H1 (cell line): ENCODE measurements around the gene RAB30. TPM values are rescaled to one million over a fixed set of nuclear protein-coding genes. Genes with fewer than 3 reads are reported as not detected.
A peak's percentile ranks its signal among the peaks of the same experiment; 100 is the strongest.

ENCODE experiments used
- CTCF ChIA-PET: fragments of 300-600 bp; sonication (Branson Sonifier 250); formaldehyde crosslinking; loops from one replicate; lab custom pipeline; 2021; ENCODE audit not compliant: partially characterized antibody; lab: Charles Lee
- POLR2A ChIA-PET: fragments of 300-600 bp; sonication (Branson Sonifier 250); formaldehyde crosslinking; loops from one replicate; lab custom pipeline; 2021; ENCODE audit warnings: inconsistent platforms; ENCODE audit not compliant: partially characterized antibody; lab: Charles Lee
- DNase-seq, 2 experiments: peaks; one replicate each; pipeline versions ENCODE4 v3.0.0 to v3.0.0-alpha.2; 2010 to 2022; ENCODE audit warnings: low spot score in 2 of 2, low read depth in 1 of 2, mixed read lengths in 1 of 2
- FAIRE-seq: peaks from 2 replicates; lab custom pipeline; 2011; peaks lifted over from hg19 to GRCh38; lab: Jason Lieb, UNC
- H2AFZ ChIP-seq: 2 replicates; pipeline ENCODE4 v1.8.1; 2012; ENCODE audit warnings: low read length, inconsistent platforms
- H2AK5ac ChIP-seq: 2 replicates; pipeline ENCODE4 v1.6.1; 2013; ENCODE audit warnings: low read depth, low read length
- H2BK120ac ChIP-seq: replicated peaks from 2 replicates; pipeline ENCODE3; 2013; ENCODE audit warnings: low read depth, low read length, inconsistent platforms
- H2BK12ac ChIP-seq: 2 replicates; pipeline ENCODE4 v1.6.1; 2013; ENCODE audit warnings: low read depth, low read length
- H2BK15ac ChIP-seq: 2 replicates; pipeline ENCODE4 v1.6.1; 2013; ENCODE audit warnings: low read length
- H2BK20ac ChIP-seq: 2 replicates; pipeline ENCODE4 v1.6.1; 2013; ENCODE audit warnings: low read length
- H2BK5ac ChIP-seq: 2 replicates; pipeline ENCODE4 v1.6.1; 2013; ENCODE audit warnings: low read depth, low read length
- H3K14ac ChIP-seq: 2 replicates; pipeline ENCODE4 v1.6.1; 2013; ENCODE audit warnings: inconsistent platforms; ENCODE audit not compliant: insufficient read length
- H3K18ac ChIP-seq: 2 replicates; pipeline ENCODE4 v1.6.1; 2013; ENCODE audit warnings: low read length; ENCODE audit errors: extremely low read depth
- H3K23ac ChIP-seq: 2 replicates; pipeline ENCODE4 v1.6.1; 2013; ENCODE audit warnings: inconsistent platforms; ENCODE audit not compliant: insufficient read length
- H3K23me2 ChIP-seq: 2 replicates; pipeline ENCODE4 v1.6.1; 2013; ENCODE audit warnings: low read depth, low read length
- H3K27ac ChIP-seq: 2 replicates; pipeline ENCODE4 v1.6.1; 2011; ENCODE audit warnings: low read depth, low read length, inconsistent platforms
- H3K27me3 ChIP-seq, 4 experiments: replicated peaks in 1 of 4; 1 replicate in 1 of 4; 2 replicates in 3 of 4; pipeline versions ENCODE4 v1.6.1 to v1.8.1; 2011 to 2013; ENCODE audit warnings: low read length in 3 of 4, mild to moderate bottlenecking in 3 of 4, inconsistent platforms in 2 of 4, mixed read lengths in 2 of 4, moderate library complexity in 1 of 4; ENCODE audit not compliant: control insufficient read depth in 3 of 4, insufficient read depth in 3 of 4; ENCODE audit errors: extremely low read depth in 1 of 4
- H3K36me3 ChIP-seq, 4 experiments: 2 replicates each; pipeline versions ENCODE4 v1.6.1 to v1.8.1; 2011 to 2013; ENCODE audit warnings: mild to moderate bottlenecking in 4 of 4, low read length in 3 of 4, moderate library complexity in 2 of 4, control low read depth in 1 of 4, inconsistent platforms in 1 of 4; ENCODE audit not compliant: insufficient read depth in 4 of 4, control insufficient read depth in 2 of 4
- H3K4ac ChIP-seq: replicated peaks from 2 replicates; pipeline ENCODE3; 2013; ENCODE audit warnings: low read length, low read depth, mixed read lengths, inconsistent platforms; ENCODE audit not compliant: insufficient read length
- H3K4me1 ChIP-seq, 4 experiments: replicated peaks in 1 of 4; 1 replicate in 1 of 4; 2 replicates in 3 of 4; pipeline versions ENCODE4 v1.6.1 to v1.8.1; 2011 to 2013; ENCODE audit warnings: low read length in 3 of 4, inconsistent platforms in 2 of 4, mixed read lengths in 1 of 4; ENCODE audit not compliant: insufficient read depth in 4 of 4, control insufficient read depth in 3 of 4
- H3K4me2 ChIP-seq, 2 experiments: 2 replicates each; pipeline versions ENCODE4 v1.6.1 to v1.8.1; 2011 to 2013; ENCODE audit warnings: low read depth in 2 of 2, low read length in 2 of 2, control low read depth in 1 of 2, inconsistent platforms in 1 of 2, mild to moderate bottlenecking in 1 of 2; ENCODE audit not compliant: insufficient read depth in 1 of 2
- H3K4me3 ChIP-seq, 4 experiments: fragments of 200-600, 300-600 bp in 1 of 4; sonication (generic), shearing (Covaris generic), sonication (Bioruptor Twin) in 1 of 4; 2 replicates each; pipeline versions ENCODE4 v1.5.1 to v1.8.1; 2011 to 2016; ENCODE audit warnings: low read length in 4 of 4, low read depth in 3 of 4, control low read depth in 2 of 4, inconsistent platforms in 2 of 4, mild to moderate bottlenecking in 2 of 4, mixed read lengths in 1 of 4, moderate library complexity in 1 of 4; ENCODE audit not compliant: insufficient read depth in 2 of 4; ENCODE audit errors: extremely low read depth in 1 of 4
- H3K56ac ChIP-seq: replicated peaks from 2 replicates; pipeline ENCODE3; 2013; ENCODE audit warnings: low read depth, mild to moderate bottlenecking, mixed read lengths, low read length, inconsistent platforms; ENCODE audit not compliant: insufficient read length
- H3K79me1 ChIP-seq: 2 replicates; pipeline ENCODE4 v1.6.1; 2013; ENCODE audit warnings: low read depth, low read length, control low read depth
- H3K79me2 ChIP-seq, 2 experiments: 2 replicates each; pipeline versions ENCODE4 v1.6.1 to v1.8.1; 2012 to 2013; ENCODE audit warnings: low read length in 2 of 2, mild to moderate bottlenecking in 2 of 2, inconsistent platforms in 1 of 2; ENCODE audit not compliant: insufficient read depth in 2 of 2, control insufficient read depth in 1 of 2
- H3K9ac ChIP-seq, 4 experiments: replicated peaks in 1 of 4; 1 replicate in 1 of 4; 2 replicates in 3 of 4; pipeline versions ENCODE4 v1.6.1 to v1.8.1; 2011 to 2013; ENCODE audit warnings: low read depth in 3 of 4, low read length in 3 of 4, control low read depth in 2 of 4, mild to moderate bottlenecking in 2 of 4, moderate library complexity in 2 of 4, inconsistent platforms in 1 of 4; ENCODE audit errors: extremely low read depth in 1 of 4
- H3K9me3 ChIP-seq, 2 experiments: 2 replicates each; pipeline versions ENCODE4 v1.6.1 to v1.8.1; 2012 to 2013; ENCODE audit warnings: mild to moderate bottlenecking in 2 of 2, moderate library complexity in 2 of 2, control low read depth in 1 of 2, inconsistent platforms in 1 of 2, low read depth in 1 of 2, low read length in 1 of 2, mixed read lengths in 1 of 2; ENCODE audit not compliant: insufficient read depth in 2 of 2
- H4K20me1 ChIP-seq, 2 experiments: replicated peaks in 1 of 2; 2 replicates each; pipeline versions ENCODE3 to v1.8.1; 2011 to 2013; ENCODE audit warnings: inconsistent platforms in 2 of 2, low read length in 2 of 2, mild to moderate bottlenecking in 1 of 2; ENCODE audit not compliant: insufficient read depth in 2 of 2, control insufficient read depth in 1 of 2
- H4K5ac ChIP-seq: 2 replicates; pipeline ENCODE4 v1.6.1; 2013; ENCODE audit warnings: low read length, low read depth, mixed read lengths, inconsistent platforms; ENCODE audit not compliant: insufficient read length
- H4K8ac ChIP-seq: 2 replicates; pipeline ENCODE4 v1.8.0; 2013; ENCODE audit warnings: mild to moderate bottlenecking, moderate library complexity, low read length, inconsistent platforms; ENCODE audit not compliant: insufficient read depth; ENCODE audit errors: extremely low read depth
- H4K91ac ChIP-seq: replicated peaks from 2 replicates; pipeline ENCODE3; 2013; ENCODE audit warnings: low read length, mixed read lengths, inconsistent platforms; ENCODE audit not compliant: insufficient read length
- CHD1 ChIP-seq: IDR thresholded peaks from 2 replicates; pipeline ENCODE4 v1.6.1; 2012; ENCODE audit warnings: low read depth, low read length, improper control_type of control experiment
- EGR1 ChIP-seq: IDR thresholded peaks from 2 replicates; pipeline ENCODE4 v1.6.1; 2011; ENCODE audit warnings: low read depth, low read length, borderline replicate concordance
- PHF8 ChIP-seq: fragments of 200-600 bp; sonication (generic); conservative IDR thresholded peaks from 2 replicates; pipeline ENCODE4 v1.7.1; 2012; ENCODE audit warnings: low read depth, mild to moderate bottlenecking, inconsistent platforms, low read length, moderate library complexity
- SAP30 ChIP-seq: fragments of 300-600 bp; sonication (generic); IDR thresholded peaks from 2 replicates; pipeline ENCODE4 v1.7.1; 2012; ENCODE audit warnings: low read length, moderate library complexity, mild to moderate bottlenecking, inconsistent platforms; ENCODE audit not compliant: insufficient read depth, insufficient replicate concordance
- SUZ12 ChIP-seq: fragments of 200-600 bp; sonication (generic); IDR thresholded peaks from 2 replicates; pipeline ENCODE4 v1.6.1; 2012; ENCODE audit warnings: mild to moderate bottlenecking, inconsistent platforms, low read length, moderate library complexity, mixed read lengths
- polyA plus RNA-seq, 7 experiments: library from polyadenylated mRNA; depleted of rRNA in 3 of 7; stranded (reverse) in 5 of 7; unstranded in 2 of 7; fragments of >200 nt in 5 of 7; fragments of 200-250 nt in 2 of 7; gene quantifications; 1 replicate in 5 of 7; 2 replicates in 1 of 7; 4 replicates in 1 of 7; pipeline versions ENCODE4 v1.2.1 to v1.2.3, GENCODE V29; 2011 to 2013; ENCODE audit warnings: missing spikeins in 2 of 7, mixed read lengths in 2 of 7
- total RNA-seq: library from RNA; stranded (reverse); fragmentation: NEBNext Ultra II Directional; extraction: Animal tissue kit (Norgen Biotek cat#: 25700); gene quantifications from 2 replicates; pipeline ENCODE4 v1.2.1, GENCODE V29; 2021
- TF ChIP-seq, protein P1 (sequence below), 3 experiments: IDR thresholded peaks; 1 replicate in 2 of 3; 2 replicates in 1 of 3; pipeline versions ENCODE4 v1.5.1 to v1.6.1; 2011; ENCODE audit warnings: low read length in 3 of 3, mild to moderate bottlenecking in 3 of 3, inconsistent platforms in 2 of 3, low read depth in 1 of 3, moderate library complexity in 1 of 3; ENCODE audit not compliant: insufficient read depth in 1 of 3; ENCODE audit errors: control extremely low read depth in 1 of 3

RAB30 gene
- total and polyA plus RNA-seq, 2 of the 8 experiments (the other 6 are each of a cell fraction or from before 2014, with no cell fraction given), result 1.6 to 11.7 TPM

- CTCF ChIA-PET, result interaction anchor here (1.1 kb wide), 1 partner anchor 23 kb away, joined by 3 read pairs; no protein-coding TSS in a partner anchor
- no peaks in the 10 kb centered on the region; the same call in 1 of the 2 replicates for H3K23me2 ChIP-seq
- no peak overlapping the region for H3K23ac ChIP-seq
- DNase-seq (no peak), FAIRE-seq (no peak)
- no peak overlapping the region for H2BK5ac ChIP-seq
- no peaks in the 10 kb centered on the region for H3K79me1 ChIP-seq
- H3K4me3 ChIP-seq, result no peak overlapping the region
- H3K27me3 ChIP-seq, result no peaks in the 10 kb centered on the region
- H3K9ac ChIP-seq, result no peak overlapping the region
- H2BK15ac ChIP-seq, result no peak overlapping the region
- no peak overlapping the region for H2BK12ac ChIP-seq
- H4K20me1 ChIP-seq, result no peaks in the 10 kb centered on the region
- peak overlapping the region; percentile 57; the same call in 1 of the 2 replicates for H4K8ac ChIP-seq
- H3K18ac ChIP-seq, result no peak overlapping the region
- no peak overlapping the region for H3K4me2 ChIP-seq
- no peaks in the 10 kb centered on the region for H3K9me3 ChIP-seq
- H4K91ac ChIP-seq, result no peak overlapping the region
- no peaks in the 10 kb centered on the region for H3K4me1 ChIP-seq
- H2AK5ac ChIP-seq, result no peak overlapping the region
- no peak overlapping the region for H2BK120ac ChIP-seq
- H3K36me3 ChIP-seq, result no peaks in the 10 kb centered on the region
- no peak overlapping the region for H3K14ac ChIP-seq
- POLR2A ChIA-PET, result no interaction called here
- no peak overlapping the region for H3K56ac ChIP-seq
- no peak overlapping the region for H3K4ac ChIP-seq
- no peak overlapping the region for H3K27ac ChIP-seq
- no peaks in the 10 kb centered on the region for H3K79me2 ChIP-seq
- no peak overlapping the region for H4K5ac ChIP-seq
- no peak overlapping the region; the same call in 1 of the 2 replicates for H2AFZ ChIP-seq
- H2BK20ac ChIP-seq, result no peak overlapping the region
- TF ChIP-seq EGR1 (no peak), SUZ12 (no peak), SAP30 (no peak), CHD1 (no peak), PHF8 (no peak)
- TF ChIP-seq, protein P1, sequence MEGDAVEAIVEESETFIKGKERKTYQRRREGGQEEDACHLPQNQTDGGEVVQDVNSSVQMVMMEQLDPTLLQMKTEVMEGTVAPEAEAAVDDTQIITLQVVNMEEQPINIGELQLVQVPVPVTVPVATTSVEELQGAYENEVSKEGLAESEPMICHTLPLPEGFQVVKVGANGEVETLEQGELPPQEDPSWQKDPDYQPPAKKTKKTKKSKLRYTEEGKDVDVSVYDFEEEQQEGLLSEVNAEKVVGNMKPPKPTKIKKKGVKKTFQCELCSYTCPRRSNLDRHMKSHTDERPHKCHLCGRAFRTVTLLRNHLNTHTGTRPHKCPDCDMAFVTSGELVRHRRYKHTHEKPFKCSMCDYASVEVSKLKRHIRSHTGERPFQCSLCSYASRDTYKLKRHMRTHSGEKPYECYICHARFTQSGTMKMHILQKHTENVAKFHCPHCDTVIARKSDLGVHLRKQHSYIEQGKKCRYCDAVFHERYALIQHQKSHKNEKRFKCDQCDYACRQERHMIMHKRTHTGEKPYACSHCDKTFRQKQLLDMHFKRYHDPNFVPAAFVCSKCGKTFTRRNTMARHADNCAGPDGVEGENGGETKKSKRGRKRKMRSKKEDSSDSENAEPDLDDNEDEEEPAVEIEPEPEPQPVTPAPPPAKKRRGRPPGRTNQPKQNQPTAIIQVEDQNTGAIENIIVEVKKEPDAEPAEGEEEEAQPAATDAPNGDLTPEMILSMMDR (IDR thresholded peaks at IDR 0.05; ENCODE audit: control extremely low read depth in 1 of 3, insufficient read depth in 1 of 3, low read depth in 1 of 3, low read length in 3 of 3), result no peak
Observed at GRCh38 chr11:82945682-82946081, 126.0 kb downstream of the RAB30 start.
